ENCODE data around the gene TAF4B.

GRCh38 chr18:26435415-26436095 lies 209.3 kb downstream of the TAF4B start:
- no peak for TF ChIP-seq FOXM1 (IDR thresholded peaks at IDR 0.05; ENCODE audit: low read depth)
- no peak for TF ChIP-seq FOXM1 (CRISPR knock-in tag; IDR thresholded peaks at IDR 0.05; ENCODE audit: low read depth)
- no peak for TF ChIP-seq KDM1A (IDR thresholded peaks at IDR 0.05)
- no peak for TF ChIP-seq CTCF (IDR thresholded peaks at IDR 0.05 in 2 of 3, conservative IDR thresholded peaks at IDR 0.05 in 1 of 3; ENCODE audit: insufficient read depth in 2 of 3, low read depth in 1 of 3, low read length in 3 of 3)
- TF ChIP-seq COPS2 (conservative IDR thresholded peaks at IDR 0.05) = no peak
- TF ChIP-seq MCM5 (IDR thresholded peaks at IDR 0.05; ENCODE audit: low read depth) = no peak
- TF ChIP-seq ETV6 (IDR thresholded peaks at IDR 0.05; ENCODE audit: borderline replicate concordance in 1 of 2, low read depth in 2 of 2, low read length in 1 of 2) = no peak
- TF ChIP-seq ETV6 (CRISPR knock-in tag; IDR thresholded peaks at IDR 0.05; ENCODE audit: borderline replicate concordance) = no peak
- no peak for TF ChIP-seq MAZ (CRISPR knock-in tag; conservative IDR thresholded peaks at IDR 0.05 in 1 of 2, IDR thresholded peaks at IDR 0.05 in 1 of 2)
- no peak for TF ChIP-seq CHD4 (IDR thresholded peaks at IDR 0.05; ENCODE audit: insufficient read depth, insufficient replicate concordance, low read depth, low read length, poor library complexity, severe bottlenecking)
- TF ChIP-seq SMAD1 (IDR thresholded peaks at IDR 0.05; ENCODE audit: low read depth, low read length, partially characterized antibody) = no peak
- TF ChIP-seq POLR2A (conservative IDR thresholded peaks at IDR 0.05) = no peak
- TF ChIP-seq ZNF253 (CRISPR knock-in tag; conservative IDR thresholded peaks at IDR 0.05) = no peak
- TF ChIP-seq GTF2A2 (tag; IDR thresholded peaks at IDR 0.05) = no peak
